Gastroesophageal sphincter (tissue), 3 donors: ENCODE measurements around the gene IL15.

Experiments
- CTCF ChIP-seq, 4 experiments: fragments of 200-600 bp in 2 of 4; fragments of 450-650 bp in 2 of 4; sonication (generic) in 1 of 4; IDR thresholded peaks; one replicate each; pipeline ENCODE4 v1.5.1; 2017 to 2019; ENCODE audit warnings: antibody characterized with exemption in 4 of 4, mild to moderate bottlenecking in 2 of 4, moderate library complexity in 2 of 4
- POLR2A ChIP-seq, 2 donors: fragments of 450-650 bp; IDR thresholded peaks; one replicate each; pipeline ENCODE4 v1.6.1; 2017; ENCODE audit warnings: antibody characterized with exemption in 2 of 2, mild to moderate bottlenecking in 2 of 2, moderate library complexity in 1 of 2
- POLR2AphosphoS5 ChIP-seq: sonication (generic); formaldehyde crosslinking; IDR thresholded peaks from one replicate; pipeline ENCODE4 v1.6.1; 2017; ENCODE audit warnings: antibody characterized with exemption

- TF ChIP-seq CTCF (IDR thresholded peaks at IDR 0.05) (no peak), POLR2AphosphoS5 (no peak), POLR2A (IDR thresholded peaks at IDR 0.05) (no peak)
Observed at GRCh38 chr4:141697116-141697515, 60.7 kb downstream of the IL15 start.
